NCI-H1694 (cell line): ENCODE results near the gene ATP8A2.
A peak's percentile ranks its signal among the peaks of the same experiment; 100 is the strongest.

ENCODE experiments used
- DNase-seq: peaks from one replicate; lab custom pipeline; 2025; lab: John Stamatoyannopoulos, UW

ATP8A2 gene

GRCh38 chr13:25882466-25883357 lies 510.9 kb downstream of the ATP8A2 start:
- DNase-seq: no peak

GRCh38 chr13:25885418-25885817 lies 513.6 kb downstream of the ATP8A2 start:
- DNase-seq: no peak

- no peak for DNase-seq
These were observed 514.9 kb downstream of the ATP8A2 start for GRCh38 chr13:25886438-25887214.

GRCh38 chr13:25887962-25888655 lies 516.3 kb downstream of the ATP8A2 start:
- DNase-seq: no peak

- peak; percentile 31 for DNase-seq
These were observed 519.0 kb downstream of the ATP8A2 start for GRCh38 chr13:25890671-25891212.

- no peak for DNase-seq
These were observed 527.2 kb downstream of the ATP8A2 start for GRCh38 chr13:25898991-25899390.

- no peak for DNase-seq
These were observed 527.7 kb downstream of the ATP8A2 start for GRCh38 chr13:25899464-25899863.

- no peak for DNase-seq
These were observed 528.2 kb downstream of the ATP8A2 start for GRCh38 chr13:25899952-25900351.

GRCh38 chr13:25901460-25902376 lies 529.9 kb downstream of the ATP8A2 start:
- no peak for DNase-seq

GRCh38 chr13:25902455-25902854 lies 530.7 kb downstream of the ATP8A2 start:
- no peak for DNase-seq

- no peak for DNase-seq
These were observed 531.1 kb downstream of the ATP8A2 start for GRCh38 chr13:25902891-25903341.

GRCh38 chr13:25904830-25905229 lies 533.1 kb downstream of the ATP8A2 start:
- no peak for DNase-seq

- no peak for DNase-seq
These were observed 533.8 kb downstream of the ATP8A2 start for GRCh38 chr13:25905611-25906010.

- DNase-seq: no peak
These were observed 534.5 kb downstream of the ATP8A2 start for GRCh38 chr13:25906191-25906661.

GRCh38 chr13:25908366-25908765 lies 536.6 kb downstream of the ATP8A2 start:
- DNase-seq: no peak

- DNase-seq: no peak
These were observed 538.5 kb downstream of the ATP8A2 start for GRCh38 chr13:25910243-25910642.

GRCh38 chr13:25910991-25911419 lies 539.2 kb downstream of the ATP8A2 start:
- no peak for DNase-seq

- peak; percentile 78 for DNase-seq
These were observed 541.2 kb downstream of the ATP8A2 start for GRCh38 chr13:25912961-25913360.

- no peak for DNase-seq
These were observed 544.2 kb downstream of the ATP8A2 start for GRCh38 chr13:25915840-25916518.

GRCh38 chr13:25920277-25920676 lies 548.5 kb downstream of the ATP8A2 start:
- no peak for DNase-seq
